GM21367 (cell line): ENCODE results near the gene GYS2.

Source experiments
- ATAC-seq: cut with Tn5 transposase; IDR thresholded peaks from one replicate; pipeline ENCODE4 v1.9.1; 2021; ENCODE audit not compliant: unreplicated experiment

Gene GYS2

GRCh38 chr12:21558100-21558679 lies 46.5 kb downstream of the GYS2 start:
- no peak for ATAC-seq

- ATAC-seq: no peak
Observed at GRCh38 chr12:21553329-21553675, 51.3 kb downstream of the GYS2 start.

DNA sequence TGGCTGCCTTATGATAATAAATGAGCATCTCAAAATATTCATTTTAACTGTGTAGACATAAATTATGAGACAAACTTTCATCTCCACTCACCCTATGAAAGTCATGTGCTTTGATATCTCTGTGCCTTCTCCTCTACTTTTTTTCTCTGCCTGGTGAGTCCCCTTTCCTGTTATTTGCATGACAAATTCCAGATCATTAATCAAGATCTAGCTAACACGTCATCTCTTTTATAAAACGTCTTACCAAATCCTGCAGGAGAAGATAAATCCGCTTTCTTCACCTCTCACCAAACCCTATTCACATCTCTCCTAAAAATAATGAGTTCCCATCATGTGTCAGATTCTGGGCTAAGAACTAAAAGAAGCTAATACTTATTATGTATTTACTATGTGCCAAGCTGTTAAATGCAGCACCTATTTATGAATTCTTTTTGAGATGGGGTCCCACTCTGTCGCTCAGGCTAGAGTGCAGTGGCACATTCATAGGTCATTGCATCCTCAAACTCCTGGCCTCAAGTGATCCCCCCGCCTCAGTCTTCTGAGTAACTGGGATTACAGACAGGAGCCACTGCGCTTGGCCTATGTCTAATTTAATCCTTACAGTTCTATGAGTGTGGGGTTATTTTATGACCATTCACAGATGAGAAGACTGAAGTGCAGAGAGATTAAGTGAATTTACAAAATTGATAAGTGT lies 51.9 kb downstream of the GYS2 start:
- ATAC-seq: no peak

DNA sequence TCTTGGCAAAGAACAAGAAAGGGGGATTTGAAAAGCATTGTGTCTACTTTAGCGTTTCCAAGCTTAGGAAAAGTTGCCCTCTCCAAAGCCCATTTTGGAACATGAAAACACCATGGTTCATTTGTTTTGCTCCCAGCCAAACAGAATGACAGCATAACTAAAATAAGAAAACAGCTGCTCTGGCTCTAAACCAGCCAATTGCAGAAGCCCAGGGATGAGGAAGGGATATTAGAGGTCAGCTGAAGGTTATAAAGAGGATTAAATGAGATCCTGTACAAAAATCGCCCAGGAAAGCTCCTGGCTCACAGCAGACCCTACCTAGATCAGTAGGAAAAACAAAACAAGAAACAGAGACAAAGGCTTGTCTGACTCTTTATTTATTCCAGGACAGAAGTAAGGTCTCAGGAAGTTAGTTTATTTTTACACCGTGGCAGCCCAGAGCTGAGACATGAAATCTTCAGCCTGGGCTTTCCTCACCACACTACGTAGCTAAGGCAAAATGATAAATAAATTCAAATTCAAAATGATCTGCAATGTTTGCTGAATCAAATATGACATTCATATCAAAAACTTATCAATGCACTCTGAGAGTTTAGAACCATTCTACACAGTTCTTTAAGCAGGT lies 52.7 kb downstream of the GYS2 start:
- no peak for ATAC-seq

DNA sequence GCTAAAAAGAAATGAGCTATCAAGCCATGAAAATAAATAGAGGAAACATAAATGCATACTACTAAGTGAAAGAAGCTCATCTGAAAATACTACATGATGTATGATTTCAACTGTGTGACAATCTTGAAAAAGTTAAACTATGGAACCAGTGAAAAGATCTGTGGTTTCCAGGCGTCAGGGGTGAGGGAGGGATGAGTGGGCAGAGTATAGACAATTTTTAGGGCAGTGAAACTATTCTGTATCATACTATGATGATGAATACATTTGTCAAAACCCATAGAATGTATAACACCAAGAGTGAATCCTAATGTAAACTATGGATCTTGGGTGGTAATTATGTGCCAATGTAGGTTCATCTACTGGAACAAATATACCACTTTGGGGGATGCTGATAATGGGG lies 57.2 kb downstream of the GYS2 start:
- no peak for ATAC-seq

- no peak for ATAC-seq
Observed at GRCh38 chr12:21546716-21547115, 57.9 kb downstream of the GYS2 start.

- no peak for ATAC-seq
Observed at GRCh38 chr12:21545557-21545956, 59.1 kb downstream of the GYS2 start.

- ATAC-seq: no peak
Observed at GRCh38 chr12:21543151-21543550, 61.5 kb downstream of the GYS2 start.

DNA sequence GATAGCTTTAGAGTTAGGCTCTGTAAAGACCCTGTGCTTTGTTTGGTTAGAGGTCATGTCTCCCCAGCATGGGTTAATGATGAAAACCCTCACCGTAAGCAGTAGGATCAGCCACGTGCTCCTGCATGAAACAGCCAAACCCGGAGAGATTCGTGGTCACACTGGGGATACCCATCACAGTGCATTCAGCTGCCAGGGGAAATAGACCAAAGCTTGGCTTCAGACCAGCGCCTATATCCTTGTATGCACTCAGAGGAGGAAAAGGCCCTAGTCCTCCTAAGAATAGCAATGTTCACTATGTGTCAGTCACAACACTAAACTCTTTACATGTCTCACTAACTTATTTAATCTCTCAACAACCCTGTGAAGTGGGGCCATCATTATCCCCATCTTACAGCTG lies 62.2 kb downstream of the GYS2 start:
- ATAC-seq: no peak

DNA sequence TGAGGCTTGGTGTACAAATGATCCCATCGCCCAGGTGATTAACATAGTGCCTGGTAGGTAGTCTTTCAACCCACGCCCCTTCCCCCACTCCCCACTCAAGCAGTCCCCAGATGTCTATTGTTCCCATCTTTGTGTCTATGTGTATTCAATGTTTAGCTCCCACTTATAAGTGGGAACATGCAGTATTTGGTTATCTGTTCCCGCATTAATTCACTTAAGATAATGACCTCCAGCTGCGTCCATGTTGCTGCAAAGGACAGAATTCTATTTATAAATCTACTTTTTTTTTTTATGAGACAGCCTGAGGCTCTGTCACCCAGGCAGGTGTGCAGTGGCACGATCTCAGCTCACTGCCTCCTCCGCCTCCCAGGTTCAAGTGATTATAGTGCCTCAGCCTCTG lies 62.9 kb downstream of the GYS2 start:
- ATAC-seq: no peak

GRCh38 chr12:21539797-21540196 lies 64.8 kb downstream of the GYS2 start:
- no peak for ATAC-seq

DNA sequence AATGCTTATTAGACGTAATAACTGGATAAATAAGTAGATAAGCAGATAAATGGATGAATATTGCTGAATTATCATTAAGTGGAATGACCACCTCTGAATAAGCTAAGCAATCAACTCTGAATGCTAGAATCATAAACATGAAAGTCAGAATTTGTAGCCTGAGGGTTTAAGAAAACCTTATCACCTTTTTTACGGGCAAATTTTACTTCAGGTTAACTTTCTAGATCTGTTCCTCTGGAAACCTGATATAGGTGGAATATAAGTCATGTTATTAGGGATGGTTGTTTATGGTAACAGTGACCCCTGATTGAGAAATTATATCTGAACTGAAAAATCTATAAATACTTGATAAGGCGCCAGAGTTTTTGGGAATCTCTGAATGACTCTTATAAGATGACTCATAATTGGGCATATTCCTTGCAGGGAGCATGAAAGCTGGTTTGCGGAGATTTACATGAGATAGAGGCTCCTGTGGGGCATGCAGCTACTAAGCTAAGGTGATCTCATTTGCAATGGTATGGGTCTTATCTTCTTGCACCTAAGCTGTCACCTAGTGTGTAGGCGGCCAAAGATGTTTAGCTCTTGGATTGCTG lies 66.5 kb downstream of the GYS2 start:
- ATAC-seq: no peak

- ATAC-seq: no peak
Observed at GRCh38 chr12:21529456-21529855, 75.2 kb downstream of the GYS2 start.

GRCh38 chr12:21528953-21529352 lies 75.7 kb downstream of the GYS2 start:
- ATAC-seq: no peak

GRCh38 chr12:21527451-21528180 lies 77.0 kb downstream of the GYS2 start:
- peak; percentile 97 for ATAC-seq

GRCh38 chr12:21526721-21527345 lies 77.8 kb downstream of the GYS2 start:
- ATAC-seq: no peak

- ATAC-seq: no peak
Observed at GRCh38 chr12:21526053-21526452, 78.6 kb downstream of the GYS2 start, which contains the start of gene SPX. Gene SPX (plus strand): TSS chr12:21526296. CDS start chr12:21526473, 177 bp downstream.

DNA sequence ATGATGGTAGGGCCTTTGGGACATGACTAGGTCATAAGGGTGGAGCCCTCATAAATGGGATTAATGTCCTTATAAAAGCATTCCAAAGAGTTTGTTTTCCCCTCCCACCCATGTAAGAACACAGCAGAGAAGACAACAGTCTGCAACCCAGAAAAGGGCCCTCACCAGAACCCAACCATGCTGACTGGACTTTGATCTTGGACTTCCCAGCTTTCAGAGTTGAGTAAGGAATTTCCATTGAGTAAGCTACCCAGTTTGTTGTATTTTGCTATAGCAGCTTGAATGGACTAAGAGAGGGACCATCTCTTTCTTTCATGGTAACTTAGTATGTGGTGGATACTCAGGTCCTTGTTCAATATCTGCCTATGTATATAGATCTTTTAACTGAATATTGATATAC lies 81.5 kb downstream of the GYS2 start:
- no peak for ATAC-seq

- ATAC-seq: no peak
Observed at GRCh38 chr12:21521541-21521940, 83.1 kb downstream of the GYS2 start.

- no peak for ATAC-seq
Observed at GRCh38 chr12:21518451-21518850, 86.2 kb downstream of the GYS2 start.

DNA sequence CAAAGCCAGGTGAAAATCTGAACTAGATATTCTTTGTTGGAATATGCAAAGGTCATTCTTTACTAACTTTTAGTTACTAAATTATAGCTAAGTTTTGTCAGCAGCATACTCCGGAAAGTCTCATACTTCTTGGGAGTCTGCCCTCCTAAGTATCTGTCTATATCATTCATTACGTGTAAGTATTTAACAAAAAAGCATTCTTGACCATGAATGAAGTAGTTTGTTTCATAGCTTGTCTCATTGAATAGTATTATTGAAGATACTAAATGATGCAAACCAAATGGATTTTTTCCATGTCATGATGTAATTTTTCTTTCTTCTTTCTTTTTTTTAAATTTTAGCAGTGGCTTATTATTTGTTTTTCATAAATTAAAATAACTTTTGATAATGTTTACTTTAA lies 88.4 kb downstream of the GYS2 start:
- ATAC-seq: no peak
